Upper lobe of left lung (tissue), 6 donors: ENCODE measurements around the gene ZNF775. TPM values are rescaled to one million over a fixed set of nuclear protein-coding genes. Genes with fewer than 3 reads are reported as not detected.

Experiments used
- ATAC-seq, 2 donors: fragments of 200-7000 bp; cut with Tn5 transposase; one replicate each; pipeline ENCODE4 v1.9.1; 2022; ENCODE audit warnings: mild to moderate bottlenecking in 2 of 2, moderate library complexity in 2 of 2; ENCODE audit not compliant: low FRiP score in 2 of 2
- DNase-seq, 2 donors: peaks; one replicate each; pipeline ENCODE4 v3.0.0-alpha.2; 2019 to 2020
- H3K27ac ChIP-seq, 4 donors: fragments of 200-600 bp; sonication (generic); one replicate each; pipeline ENCODE4 v1.5.1; 2016 to 2019
- H3K27me3 ChIP-seq, 4 donors: fragments of 200-600 bp; sonication (generic); one replicate each; pipeline ENCODE4 v1.5.1; 2017 to 2019
- H3K36me3 ChIP-seq, 4 donors: fragments of 200-600 bp; sonication (generic); one replicate each; pipeline ENCODE4 v1.5.1; 2016 to 2019
- H3K4me1 ChIP-seq, 4 donors: fragments of 200-600 bp; sonication (generic); one replicate each; pipeline ENCODE4 v1.5.1; 2018 to 2019
- H3K4me3 ChIP-seq, 4 donors: fragments of 200-600 bp; sonication (generic); one replicate each; pipeline ENCODE4 v1.5.1; 2017 to 2019; ENCODE audit warnings: mild to moderate bottlenecking in 2 of 4, moderate library complexity in 1 of 4
- H3K9me3 ChIP-seq, 4 donors: fragments of 200-600 bp; sonication (generic); one replicate each; pipeline ENCODE4 v1.5.1; 2018 to 2019
- EP300 ChIP-seq, 4 donors: sonication (generic); formaldehyde crosslinking; IDR thresholded peaks; one replicate each; pipeline ENCODE4 v1.5.1; 2017; ENCODE audit warnings: antibody characterized with exemption in 4 of 4, control low read depth in 2 of 4
- POLR2A ChIP-seq, 4 donors: fragments of 450-650 bp; IDR thresholded peaks; one replicate each; pipeline ENCODE4 v1.5.1; 2016 to 2017; ENCODE audit warnings: antibody characterized with exemption in 4 of 4, mild to moderate bottlenecking in 2 of 4
- POLR2AphosphoS5 ChIP-seq, 2 donors: sonication (generic); formaldehyde crosslinking; IDR thresholded peaks; one replicate each; pipeline ENCODE4 v1.5.1; 2017; ENCODE audit warnings: antibody characterized with exemption in 2 of 2
- WGBS, 2 donors: methylation state at CpG; one replicate each; pipeline ENCODE4 v1.1.5; 2017 to 2018; 5-methylcytosine and 5-hydroxymethylcytosine counted together
- total RNA-seq, 6 donors: library from RNA; depleted of rRNA in 4 of 6; stranded (reverse); fragments of >200 nt in 4 of 6; gene quantifications; one replicate each; pipeline versions ENCODE4 v1.1.0 to v1.2.1, GENCODE V29; 2016 to 2021
- TF ChIP-seq, protein P1 (sequence below), 6 experiments: fragments of 450-650 bp in 4 of 6; fragments of 200-600 bp in 2 of 6; sonication (generic) in 2 of 6; IDR thresholded peaks; one replicate each; pipeline ENCODE4 v1.5.1; 2016 to 2019; ENCODE audit warnings: antibody characterized with exemption in 6 of 6
- donor health status: DM: no; HTN: no; CAD: no; lungs with moderate emphysema.
- donor health status: DM: no; HTN: yes; CAD: no; lungs with severe emphysema.

ZNF775 gene
- total RNA-seq, 6 donors from 2014 or later = 3.0 to 6.5 (median 5.5) TPM

DNA sequence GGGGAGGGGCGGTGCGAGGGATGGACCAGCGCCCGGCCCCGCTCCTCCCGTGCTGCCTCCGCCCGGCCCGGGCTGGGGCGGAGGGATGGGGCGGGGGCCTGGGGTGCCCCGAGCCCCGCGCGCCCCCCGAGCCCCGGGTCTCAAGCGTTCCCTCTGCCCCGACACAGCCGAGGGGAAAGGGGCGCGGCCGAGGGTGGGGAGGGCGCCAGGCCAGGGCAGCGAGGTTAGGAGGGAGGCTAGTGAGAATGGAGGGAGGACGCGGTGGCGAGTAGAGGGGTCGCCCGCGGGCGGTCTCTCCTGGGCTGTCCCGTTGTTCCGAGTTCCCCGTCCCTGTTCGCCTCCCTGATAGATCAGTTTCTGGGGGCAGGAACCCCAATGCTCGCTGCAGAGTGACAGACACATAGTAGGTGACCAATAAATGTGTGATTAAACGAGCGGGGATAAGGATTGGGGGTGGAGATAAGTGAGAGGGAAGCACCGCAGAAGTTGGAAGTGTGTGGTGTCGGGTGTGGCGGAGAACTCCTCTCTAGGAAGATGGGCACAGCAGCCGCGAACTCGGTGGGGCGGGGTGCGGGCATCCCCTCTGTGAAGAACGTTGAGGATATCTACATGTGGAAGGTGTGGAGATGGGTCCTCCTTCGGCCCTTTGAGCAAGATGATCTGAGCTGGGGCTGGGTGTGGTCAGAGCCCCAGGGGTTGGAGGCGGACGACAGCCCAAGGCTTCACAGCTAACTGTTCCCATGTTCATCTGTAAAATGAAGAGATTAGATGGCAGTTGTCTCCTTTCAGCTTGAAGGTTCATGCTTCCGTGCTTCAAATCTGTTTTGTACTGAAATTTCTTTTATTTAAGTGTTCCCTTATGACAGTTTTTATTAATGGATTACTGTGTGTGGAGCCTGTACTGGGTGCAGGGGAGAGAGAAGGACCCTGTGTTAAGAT, 580 bp downstream of the ZNF775 start:
- H3K27me3 ChIP-seq = no peaks in the 10 kb centered on the region
- TF ChIP-seq EP300 (IDR thresholded peaks at IDR 0.05) (no peak), POLR2AphosphoS5 (IDR thresholded peaks at IDR 0.05) (no peak), POLR2A (IDR thresholded peaks at IDR 0.05) (no peak)
- TF ChIP-seq, protein P1, sequence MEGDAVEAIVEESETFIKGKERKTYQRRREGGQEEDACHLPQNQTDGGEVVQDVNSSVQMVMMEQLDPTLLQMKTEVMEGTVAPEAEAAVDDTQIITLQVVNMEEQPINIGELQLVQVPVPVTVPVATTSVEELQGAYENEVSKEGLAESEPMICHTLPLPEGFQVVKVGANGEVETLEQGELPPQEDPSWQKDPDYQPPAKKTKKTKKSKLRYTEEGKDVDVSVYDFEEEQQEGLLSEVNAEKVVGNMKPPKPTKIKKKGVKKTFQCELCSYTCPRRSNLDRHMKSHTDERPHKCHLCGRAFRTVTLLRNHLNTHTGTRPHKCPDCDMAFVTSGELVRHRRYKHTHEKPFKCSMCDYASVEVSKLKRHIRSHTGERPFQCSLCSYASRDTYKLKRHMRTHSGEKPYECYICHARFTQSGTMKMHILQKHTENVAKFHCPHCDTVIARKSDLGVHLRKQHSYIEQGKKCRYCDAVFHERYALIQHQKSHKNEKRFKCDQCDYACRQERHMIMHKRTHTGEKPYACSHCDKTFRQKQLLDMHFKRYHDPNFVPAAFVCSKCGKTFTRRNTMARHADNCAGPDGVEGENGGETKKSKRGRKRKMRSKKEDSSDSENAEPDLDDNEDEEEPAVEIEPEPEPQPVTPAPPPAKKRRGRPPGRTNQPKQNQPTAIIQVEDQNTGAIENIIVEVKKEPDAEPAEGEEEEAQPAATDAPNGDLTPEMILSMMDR (IDR thresholded peaks at IDR 0.05) = no peak
- no peaks in the 10 kb centered on the region for H3K36me3 ChIP-seq
- 1 to 3% methylated on average over 30 to 31 of the region's 52 CpGs for WGBS, 2 donors
- peaks cover 17 to 39% (median 24%) of the 10 kb centered on the region in 4 donors for H3K4me1 ChIP-seq
- peak in 1 of 2 donors; percentile 58 for ATAC-seq
- no peaks in the 10 kb centered on the region for H3K9me3 ChIP-seq
- peak; percentile 46 to 82 for DNase-seq
- peak overlapping the region; percentile 89 to 98 (median 93) for H3K4me3 ChIP-seq
- H3K27ac ChIP-seq = peak overlapping the region; percentile 86 to 97 (median 92)

DNA sequence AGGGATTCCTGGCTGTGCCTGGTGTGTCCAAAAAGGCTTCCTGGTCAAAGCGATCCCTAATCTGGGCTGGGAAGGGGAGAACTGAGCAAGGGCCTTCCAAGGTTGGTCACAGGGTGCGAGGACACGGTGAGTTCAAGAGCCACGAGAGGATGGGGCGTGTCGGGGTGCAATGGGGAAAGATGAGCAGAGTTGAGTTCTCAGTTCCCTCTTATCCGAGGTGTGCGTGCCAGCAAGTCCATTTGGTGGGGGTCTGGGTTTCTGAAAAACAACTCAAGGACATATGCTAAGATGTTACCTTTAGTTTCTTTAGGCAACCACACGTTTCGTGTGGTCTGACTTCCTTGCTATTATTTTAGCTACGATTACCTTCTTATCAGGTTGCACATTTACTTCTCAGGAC, 1.3 kb downstream of the ZNF775 start:
- DNase-seq = no peak
- ATAC-seq = no peak
- H3K4me1 ChIP-seq = peaks cover 17 to 37% (median 24%) of the 10 kb centered on the region in 4 donors
- no peaks in the 10 kb centered on the region for H3K27me3 ChIP-seq
- H3K27ac ChIP-seq = peak overlapping the region in 2 of 4 donors; percentile 86 to 94
- TF ChIP-seq POLR2A (IDR thresholded peaks at IDR 0.05) = no peak
- TF ChIP-seq EP300 (IDR thresholded peaks at IDR 0.05) = no peak
- TF ChIP-seq, protein P1 (IDR thresholded peaks at IDR 0.05) = no peak
- TF ChIP-seq POLR2AphosphoS5 (IDR thresholded peaks at IDR 0.05) = no peak
- 66 to 74% methylated on average over 11 of the region's 11 CpGs for WGBS, 2 donors
- H3K4me3 ChIP-seq = peak overlapping the region in 2 of 4 donors; percentile 89 to 95
- H3K36me3 ChIP-seq = no peaks in the 10 kb centered on the region
- H3K9me3 ChIP-seq = no peaks in the 10 kb centered on the region

DNA sequence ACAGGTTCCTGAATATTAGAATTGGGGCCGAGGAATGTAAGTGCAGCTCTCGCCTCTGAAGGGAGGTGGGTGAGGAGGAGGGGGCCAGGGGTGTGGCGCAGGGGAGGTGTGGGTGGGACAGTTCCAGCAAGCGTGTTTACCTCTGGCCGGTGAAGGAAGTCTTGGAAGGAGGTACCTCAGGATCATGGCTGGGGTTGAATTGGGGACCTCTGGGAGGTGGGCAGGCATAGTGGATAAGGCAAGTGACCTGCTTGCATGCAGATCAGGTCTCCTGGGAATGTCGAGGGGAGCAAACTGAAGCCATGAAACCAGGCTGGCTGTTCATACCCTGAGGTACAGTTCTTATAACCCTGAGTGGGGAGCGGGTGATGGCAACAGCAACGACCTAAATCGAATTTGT, 2.0 kb downstream of the ZNF775 start:
- Histone ChIP-seq H3K36me3 (no peaks in the 10 kb centered on the region), H3K9me3 (no peaks in the 10 kb centered on the region), H3K4me3 (no peak overlapping the region), H3K27ac (no peak overlapping the region), H3K4me1 (peaks cover 17 to 35% (median 24%) of the 10 kb centered on the region in 4 donors), H3K27me3 (no peaks in the 10 kb centered on the region)
- ATAC-seq (no peak), DNase-seq (no peak)
- 87 to 88% methylated on average over 9 of the region's 9 CpGs for whole genome bisulfite sequencing, 2 donors
- TF ChIP-seq POLR2AphosphoS5 (IDR thresholded peaks at IDR 0.05) (no peak), POLR2A (IDR thresholded peaks at IDR 0.05) (no peak), EP300 (IDR thresholded peaks at IDR 0.05) (no peak)
- TF ChIP-seq, protein P1 (IDR thresholded peaks at IDR 0.05) = no peak

DNA sequence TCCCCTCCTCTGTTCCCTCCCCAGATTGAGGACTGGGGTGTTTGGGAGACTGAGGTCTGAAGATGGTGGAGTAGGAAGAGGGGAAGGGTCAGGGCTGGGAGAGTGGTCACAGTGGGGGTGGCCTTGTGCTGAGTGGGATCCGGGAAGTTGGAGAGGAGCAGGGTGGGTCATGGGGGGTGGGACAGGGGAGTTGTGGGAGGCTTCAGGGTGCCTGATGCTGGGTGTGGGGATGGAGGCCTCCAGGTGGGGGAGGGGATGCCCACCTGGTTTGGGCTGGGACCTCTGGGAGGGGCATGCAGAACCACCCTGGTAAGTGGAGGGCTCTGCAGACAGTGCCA, 2.6 kb downstream of the ZNF775 start:
- TF ChIP-seq EP300 (IDR thresholded peaks at IDR 0.05) (no peak), POLR2A (IDR thresholded peaks at IDR 0.05) (no peak), POLR2AphosphoS5 (IDR thresholded peaks at IDR 0.05) (no peak)
- TF ChIP-seq, protein P1 (IDR thresholded peaks at IDR 0.05) = no peak
- Histone ChIP-seq H3K27ac (no peak overlapping the region), H3K4me3 (no peak overlapping the region), H3K4me1 (peaks cover 17 to 32% (median 24%) of the 10 kb centered on the region in 4 donors), H3K27me3 (no peaks in the 10 kb centered on the region), H3K9me3 (no peaks in the 10 kb centered on the region), H3K36me3 (no peaks in the 10 kb centered on the region)
- ATAC-seq (no peak), DNase-seq (no peak)
- 100% methylated on average over 1 of the region's 1 CpG for whole genome bisulfite sequencing, 2 donors
